ENCODE data around the gene LIN7B.
"Not testable (repeated sequence)": the region's sequence is repeated elsewhere in the genome, so short reads cannot be mapped to it uniquely, and the experiment has no call there.

The LIN7B gene

GRCh38 chr19:49120325-49120683 is 6.1 kb downstream of the LIN7B start:
- H3K4me3 ChIP-seq (ENCODE audit: low read depth, low read length), result no peak overlapping the region
- DNase-seq (ENCODE audit: low read depth, low spot score), result no peak
- TF ChIP-seq, protein P1, sequence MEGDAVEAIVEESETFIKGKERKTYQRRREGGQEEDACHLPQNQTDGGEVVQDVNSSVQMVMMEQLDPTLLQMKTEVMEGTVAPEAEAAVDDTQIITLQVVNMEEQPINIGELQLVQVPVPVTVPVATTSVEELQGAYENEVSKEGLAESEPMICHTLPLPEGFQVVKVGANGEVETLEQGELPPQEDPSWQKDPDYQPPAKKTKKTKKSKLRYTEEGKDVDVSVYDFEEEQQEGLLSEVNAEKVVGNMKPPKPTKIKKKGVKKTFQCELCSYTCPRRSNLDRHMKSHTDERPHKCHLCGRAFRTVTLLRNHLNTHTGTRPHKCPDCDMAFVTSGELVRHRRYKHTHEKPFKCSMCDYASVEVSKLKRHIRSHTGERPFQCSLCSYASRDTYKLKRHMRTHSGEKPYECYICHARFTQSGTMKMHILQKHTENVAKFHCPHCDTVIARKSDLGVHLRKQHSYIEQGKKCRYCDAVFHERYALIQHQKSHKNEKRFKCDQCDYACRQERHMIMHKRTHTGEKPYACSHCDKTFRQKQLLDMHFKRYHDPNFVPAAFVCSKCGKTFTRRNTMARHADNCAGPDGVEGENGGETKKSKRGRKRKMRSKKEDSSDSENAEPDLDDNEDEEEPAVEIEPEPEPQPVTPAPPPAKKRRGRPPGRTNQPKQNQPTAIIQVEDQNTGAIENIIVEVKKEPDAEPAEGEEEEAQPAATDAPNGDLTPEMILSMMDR (IDR thresholded peaks at IDR 0.05; ENCODE audit: low read depth, low read length), result no peak
- in situ Hi-C loops (cut with HindIII; ENCODE audit: low sequenced_read_pairs), result no loop called here

DNA sequence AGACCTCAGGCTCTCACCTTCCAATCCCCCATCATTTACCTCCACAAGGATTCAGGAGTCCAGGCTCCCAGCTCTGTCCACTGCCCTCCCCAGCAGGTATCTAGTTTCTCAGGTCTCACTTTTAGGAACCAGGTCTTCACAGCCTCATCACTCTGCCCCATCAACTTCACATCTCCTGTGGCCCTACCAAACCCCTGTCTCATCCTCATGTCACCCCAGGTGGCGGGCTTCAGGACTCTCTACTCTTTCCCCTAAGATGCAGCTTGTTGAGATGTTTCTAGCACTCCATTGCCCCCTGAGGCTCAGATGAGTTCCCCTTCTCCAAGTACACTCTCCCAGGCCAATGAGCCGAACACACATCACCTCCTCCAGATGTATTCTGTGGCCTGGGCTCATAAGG is 6.7 kb downstream of the LIN7B start:
- H3K4me3 ChIP-seq (ENCODE audit: low read depth, low read length), result no peak overlapping the region
- TF ChIP-seq, protein P1 (IDR thresholded peaks at IDR 0.05; ENCODE audit: low read depth, low read length), result no peak
- DNase-seq (ENCODE audit: low read depth, low spot score), result no peak
- in situ Hi-C loops (cut with HindIII; ENCODE audit: low sequenced_read_pairs), result no loop called here

GRCh38 chr19:49121841-49122240 is 7.7 kb downstream of the LIN7B start:
- in situ Hi-C loops (cut with HindIII; ENCODE audit: low sequenced_read_pairs); DNase-seq (ENCODE audit: low read depth, low spot score); H3K4me3 ChIP-seq (ENCODE audit: low read depth, low read length): not testable (repeated sequence)

DNA sequence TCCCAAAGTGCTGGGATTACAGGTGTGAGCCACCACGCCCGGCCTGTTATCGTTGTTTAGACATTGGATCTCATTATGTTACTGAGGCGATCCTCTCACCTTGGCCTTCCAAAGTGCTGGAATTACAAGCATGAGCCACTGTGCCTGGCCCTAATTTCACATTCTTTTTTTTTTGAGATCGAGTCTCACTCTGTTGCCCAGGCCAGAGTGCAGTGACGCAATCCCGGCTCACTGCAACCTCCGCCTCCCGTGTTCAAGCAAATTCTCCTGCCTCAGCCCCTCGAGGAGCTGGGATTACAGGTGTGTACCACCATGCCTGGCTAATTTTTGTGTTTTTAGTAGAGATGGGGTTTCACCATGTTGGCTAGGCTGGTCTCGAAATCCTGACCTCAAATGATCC is 9.1 kb downstream of the LIN7B start:
- DNase-seq (ENCODE audit: low read depth, low spot score); H3K4me3 ChIP-seq (ENCODE audit: low read depth, low read length); in situ Hi-C loops (cut with HindIII; ENCODE audit: low sequenced_read_pairs): not testable (repeated sequence)

DNA sequence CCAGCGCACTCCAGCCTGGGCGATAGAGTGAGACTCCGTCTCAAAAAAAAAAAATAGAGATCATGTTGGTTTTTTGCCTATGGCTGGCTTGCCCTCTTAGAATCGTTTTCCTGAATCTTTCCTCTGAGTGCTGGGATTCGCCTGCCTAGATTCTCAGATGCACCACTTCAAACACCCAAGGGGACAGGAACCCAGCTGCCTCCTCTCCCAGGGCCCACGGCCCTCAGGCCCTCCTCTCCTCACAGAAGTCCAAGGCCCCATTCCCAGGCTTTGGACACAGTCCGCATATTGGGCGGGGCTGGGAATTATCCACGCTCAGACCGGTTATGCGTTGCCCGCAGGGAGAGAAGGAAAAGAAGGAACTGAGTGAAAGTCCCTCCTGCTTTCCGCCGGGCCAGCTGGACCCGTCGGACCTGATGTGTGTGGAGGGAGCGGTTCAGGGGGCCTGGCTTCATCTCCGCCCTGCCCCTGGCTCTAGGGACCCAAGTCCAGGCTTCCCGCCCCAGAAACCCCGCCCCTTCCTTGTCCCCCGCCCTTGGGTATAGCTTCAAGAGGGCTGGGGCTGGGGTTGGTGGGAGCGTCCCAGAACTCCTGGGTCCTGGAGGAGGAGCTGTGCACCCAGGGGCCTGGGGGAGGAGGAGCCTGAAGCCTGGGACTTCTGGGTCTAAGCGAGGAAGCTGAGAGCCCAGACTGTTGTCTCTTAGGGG is 11.0 kb downstream of the LIN7B start:
- TF ChIP-seq, protein P1 (IDR thresholded peaks at IDR 0.05; ENCODE audit: low read depth, low read length), result no peak
- in situ Hi-C loops (cut with HindIII; ENCODE audit: low sequenced_read_pairs), result no loop called here
- no peak overlapping the region for H3K4me3 ChIP-seq (ENCODE audit: low read depth, low read length)
- DNase-seq (ENCODE audit: low read depth, low spot score), result no peak

- in situ Hi-C loops (cut with HindIII; ENCODE audit: low sequenced_read_pairs), result no loop called here
- no peak overlapping the region for H3K4me3 ChIP-seq (ENCODE audit: low read depth, low read length)
- no peak for DNase-seq (ENCODE audit: low read depth, low spot score)
- TF ChIP-seq, protein P1 (IDR thresholded peaks at IDR 0.05; ENCODE audit: low read depth, low read length), result no peak
These were observed 12.4 kb downstream of the LIN7B start for GRCh38 chr19:49126575-49126974.

- H3K4me3 ChIP-seq (ENCODE audit: low read depth, low read length); in situ Hi-C loops (cut with HindIII; ENCODE audit: low sequenced_read_pairs); DNase-seq (ENCODE audit: low read depth, low spot score): not testable (repeated sequence)
These were observed 13.1 kb downstream of the LIN7B start for GRCh38 chr19:49127225-49127624.

- H3K4me3 ChIP-seq (ENCODE audit: low read depth, low read length), result peak overlapping the region; percentile 36
- in situ Hi-C loops (cut with HindIII; ENCODE audit: low sequenced_read_pairs), result no loop called here
- DNase-seq (ENCODE audit: low read depth, low spot score), result peak; percentile 98
- TF ChIP-seq, protein P1 (IDR thresholded peaks at IDR 0.05; ENCODE audit: low read depth, low read length), result no peak
These were observed 13.7 kb downstream of the LIN7B start for GRCh38 chr19:49127674-49128544.

All from astrocyte of the spinal cord (primary cell).